Stimulated activated CD8-positive, alpha-beta memory T cell treated with anti-CD3 and anti-CD28 coated beads, Interleukin-4, amount 100 ng/mL, for 24 hours (primary cell): Measurements from ENCODE around the gene GYG2.
A peak's percentile ranks its signal among the peaks of the same experiment; 100 is the strongest.
"Not testable (repeated sequence)": the region's sequence is repeated elsewhere in the genome, so short reads cannot be mapped to it uniquely, and the experiment has no call there.

Experiments used
- DNase-seq: peaks from one replicate; pipeline ENCODE4 v3.0.0-alpha.2; 2020; ENCODE audit warnings: low read depth

The GYG2 gene

GRCh38 chrX:2828344-2828958 is at the start of gene GYG2:
Gene GYG2, plus strand, starts transcription at chrX:2828930. Its CDS starts 1,259 bp downstream, at chrX:2830189.
- no peak for DNase-seq

GRCh38 chrX:2780472-2781225 is 48.1 kb upstream of the GYG2 start:
- DNase-seq: not testable (repeated sequence)

DNA sequence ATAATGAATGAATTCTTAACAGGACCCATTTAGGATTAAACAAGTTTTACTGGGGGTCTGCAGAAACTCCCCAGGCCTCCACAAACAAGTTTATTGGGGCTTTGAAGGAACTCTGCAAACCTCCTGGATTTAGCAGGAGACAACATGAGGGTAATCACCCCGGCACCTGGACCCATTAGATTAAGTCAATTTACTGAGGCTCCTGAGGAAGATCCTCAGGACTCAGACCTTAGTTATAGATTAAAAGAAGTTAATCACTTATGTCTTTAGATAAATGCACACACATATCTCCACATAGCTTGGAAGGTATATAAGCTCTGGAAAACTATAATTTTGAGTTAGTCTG is 47.5 kb upstream of the GYG2 start:
- no peak for DNase-seq

GRCh38 chrX:2781698-2782097 is 47.0 kb upstream of the GYG2 start:
- no peak for DNase-seq

DNA sequence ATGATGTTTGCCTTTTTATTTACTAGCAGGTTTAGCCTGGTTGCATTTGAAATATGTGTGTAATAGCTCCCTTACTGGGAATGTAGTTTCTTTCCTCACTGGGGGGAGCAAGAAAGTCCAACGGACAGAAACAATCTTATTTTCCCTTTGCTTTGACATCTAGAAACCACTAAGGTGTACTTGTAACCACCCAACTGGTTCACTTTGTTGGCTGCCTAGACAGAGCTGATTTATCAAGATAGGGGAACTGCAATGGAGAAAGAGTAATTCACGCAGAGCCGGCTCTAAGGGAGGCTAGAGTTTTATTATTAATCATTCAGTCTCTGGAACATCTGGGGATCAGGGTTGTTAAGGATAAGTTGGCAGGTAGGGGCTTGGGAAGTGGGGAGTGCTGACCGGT is 46.6 kb upstream of the GYG2 start:
- DNase-seq: no peak

GRCh38 chrX:2782778-2783177 is 46.0 kb upstream of the GYG2 start:
- DNase-seq: no peak

DNA sequence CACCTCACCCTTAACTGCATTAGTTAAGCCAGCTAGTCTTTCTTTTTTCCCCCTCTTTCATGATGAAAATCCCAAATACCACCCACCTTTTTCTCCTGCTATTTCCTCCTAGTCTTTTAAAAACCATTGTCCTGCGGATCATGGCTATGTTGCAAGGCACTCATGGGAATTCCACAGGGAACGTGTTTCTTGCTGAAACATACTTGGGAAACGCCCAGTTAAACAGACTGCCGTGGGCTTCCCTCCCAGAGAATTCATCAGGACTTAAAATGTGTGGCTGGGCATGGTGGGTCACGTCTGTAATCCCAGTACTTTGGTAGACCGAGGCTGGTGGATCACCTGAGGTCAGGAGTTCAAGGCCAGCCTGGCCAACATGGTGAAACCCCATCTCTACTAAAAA is 44.7 kb upstream of the GYG2 start:
- no peak for DNase-seq

DNA sequence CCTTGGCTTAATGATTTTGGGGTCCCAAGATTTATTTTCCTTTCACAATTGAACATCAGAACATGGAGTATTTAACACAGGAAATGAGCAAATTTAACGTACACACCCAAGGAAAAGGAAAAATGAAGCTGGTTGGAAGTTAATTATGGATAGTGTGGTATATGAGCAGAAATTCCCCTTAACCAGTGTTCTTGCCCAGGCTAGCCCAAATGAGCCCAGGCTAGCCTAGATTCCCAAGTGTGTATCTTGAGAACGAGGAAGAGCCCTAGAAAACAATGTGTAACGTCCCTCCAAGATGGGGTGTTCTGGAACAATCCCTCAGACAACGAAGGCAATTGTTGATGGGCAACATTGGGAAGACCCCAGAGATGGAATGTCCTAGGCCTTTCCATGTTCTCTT is 43.2 kb upstream of the GYG2 start:
- DNase-seq: no peak

GRCh38 chrX:2788980-2789379 is 39.8 kb upstream of the GYG2 start:
- no peak for DNase-seq

GRCh38 chrX:2789569-2789968 is 39.2 kb upstream of the GYG2 start:
- DNase-seq: no peak

GRCh38 chrX:2793752-2794151 is 35.0 kb upstream of the GYG2 start:
- no peak for DNase-seq

DNA sequence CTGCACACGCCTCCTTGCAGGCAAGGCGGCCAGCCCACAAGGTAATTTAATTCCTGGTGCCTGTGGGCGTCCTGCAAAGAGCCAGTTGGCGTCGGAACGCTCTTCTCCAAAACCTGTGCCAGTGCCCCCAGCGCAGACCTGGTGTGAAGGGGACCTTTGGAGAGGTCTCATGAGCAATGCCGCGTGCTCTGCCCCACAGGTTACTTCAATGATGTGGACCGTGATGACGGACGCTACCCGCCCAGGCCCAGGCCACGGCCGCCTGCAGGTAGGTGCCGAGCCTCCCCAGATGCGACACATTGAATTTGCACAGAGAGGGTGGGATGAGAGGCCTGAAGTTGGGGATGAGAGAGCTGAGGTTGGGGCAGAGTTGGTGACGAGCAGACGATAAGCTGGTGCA is 34.4 kb upstream of the GYG2 start:
- DNase-seq: no peak

- not testable (repeated sequence) for DNase-seq
Observed at GRCh38 chrX:2796808-2797207, 31.9 kb upstream of the GYG2 start.

DNA sequence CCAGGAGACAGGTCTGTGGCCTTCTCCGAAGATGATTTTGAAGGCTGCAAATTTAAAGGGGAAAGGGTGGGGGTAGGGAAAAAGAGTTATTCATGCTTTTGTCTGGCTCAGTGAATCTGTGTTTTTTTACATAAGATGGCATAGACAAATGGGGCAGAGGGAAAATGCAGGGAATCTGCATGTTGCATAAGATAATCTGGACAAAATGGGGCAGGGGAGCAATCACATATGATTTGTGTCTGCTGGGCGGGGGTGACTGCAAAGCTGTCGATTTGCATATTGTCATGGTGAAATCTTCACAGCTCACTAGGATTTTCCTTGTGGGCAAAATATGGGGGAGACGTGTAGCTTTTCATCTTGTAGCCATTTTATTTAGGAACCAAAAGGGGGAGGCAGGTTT is 29.4 kb upstream of the GYG2 start:
- no peak for DNase-seq

DNA sequence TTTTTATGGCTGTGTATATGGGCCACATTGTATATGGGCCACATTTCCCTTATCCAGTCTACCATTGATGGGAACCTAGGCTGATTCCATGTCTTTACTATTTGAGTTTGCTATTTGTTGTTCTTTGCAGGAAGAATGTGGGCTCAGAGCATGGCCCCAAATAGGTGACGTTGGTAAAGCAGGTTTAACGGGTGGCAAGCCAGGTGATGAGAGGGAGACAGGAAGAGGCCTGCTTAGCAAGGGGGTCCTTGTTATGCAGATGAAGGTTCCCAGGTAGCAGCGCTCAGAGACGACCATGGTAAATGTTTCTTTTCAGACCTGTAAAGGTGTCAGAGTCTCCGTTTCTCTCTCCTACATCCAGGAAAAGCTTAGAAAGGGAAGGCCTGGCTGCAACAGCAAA is 28.8 kb upstream of the GYG2 start:
- not testable (repeated sequence) for DNase-seq

DNA sequence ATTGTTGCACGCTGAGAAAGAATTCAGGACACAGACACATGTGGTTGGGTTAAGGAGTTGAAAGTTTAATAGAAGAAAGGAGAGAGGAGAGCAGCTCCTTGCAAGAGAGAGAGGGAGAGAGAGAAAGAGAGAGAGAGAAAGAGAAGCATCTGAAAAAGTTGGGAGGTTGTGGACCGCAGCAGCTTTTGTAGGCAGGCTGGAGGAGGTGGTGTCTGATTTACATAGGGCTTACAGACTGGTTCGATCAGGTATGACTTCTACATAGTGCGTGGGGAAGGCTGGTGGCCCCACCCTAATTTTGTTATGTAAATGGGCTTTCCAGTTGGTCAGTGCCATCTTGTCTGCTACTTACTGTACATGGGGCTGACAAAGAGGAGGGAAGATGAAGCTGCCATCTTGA is 27.5 kb upstream of the GYG2 start:
- DNase-seq: no peak

DNA sequence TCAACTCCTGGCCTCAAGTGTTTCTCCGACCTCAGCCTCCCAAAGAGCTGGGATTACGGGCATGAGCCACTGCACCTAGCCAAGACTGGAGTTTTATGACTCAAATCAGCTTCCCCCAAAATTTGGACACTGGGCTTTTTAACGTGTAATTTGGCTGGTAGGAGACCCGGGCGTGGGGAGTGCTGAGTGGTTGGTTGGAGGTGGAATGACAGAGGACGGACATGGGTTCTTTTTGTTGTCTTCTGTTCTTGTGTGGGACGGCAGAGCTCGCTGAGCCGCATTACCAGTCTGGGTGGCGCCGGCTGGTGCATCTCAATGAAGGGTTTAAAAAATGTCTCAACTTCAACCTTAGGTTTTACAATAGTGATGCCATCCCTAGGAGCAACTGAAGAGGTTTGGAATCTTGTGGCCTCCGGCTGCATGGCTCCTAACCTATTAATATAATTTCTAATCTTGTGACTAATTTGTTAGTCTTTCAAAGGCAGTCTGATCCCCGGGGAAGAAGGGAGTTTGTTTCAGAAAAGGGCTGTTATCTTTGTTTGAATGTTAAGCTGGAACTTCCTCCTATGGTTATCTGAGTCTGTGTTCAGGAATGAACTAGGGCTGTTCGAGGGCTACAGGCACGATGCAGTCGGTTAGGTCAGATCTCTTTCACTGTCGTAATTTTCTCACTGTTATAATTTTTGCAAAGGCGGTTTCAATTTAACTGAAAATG is 26.2 kb upstream of the GYG2 start:
- DNase-seq: not testable (repeated sequence)

DNA sequence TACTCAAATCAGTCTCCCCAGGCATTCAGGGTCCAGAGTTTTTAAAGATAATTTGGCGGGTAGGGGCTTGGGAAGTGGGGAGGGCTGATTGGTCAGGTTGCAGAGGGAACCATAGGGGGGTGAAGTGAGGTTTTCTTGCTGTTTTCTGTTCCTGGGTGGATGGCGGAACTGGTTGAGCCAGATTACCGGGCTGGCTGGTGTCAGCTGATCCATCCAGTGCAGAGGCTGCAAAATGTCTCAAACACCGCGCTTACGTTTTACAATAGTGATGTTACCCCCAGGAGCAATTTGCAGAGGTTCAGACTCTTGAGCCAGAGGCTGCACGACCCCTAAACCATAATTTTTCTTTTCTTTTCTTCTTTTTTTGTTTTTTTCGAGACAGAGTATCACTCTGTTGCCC is 25.2 kb upstream of the GYG2 start:
- DNase-seq: not testable (repeated sequence)

DNA sequence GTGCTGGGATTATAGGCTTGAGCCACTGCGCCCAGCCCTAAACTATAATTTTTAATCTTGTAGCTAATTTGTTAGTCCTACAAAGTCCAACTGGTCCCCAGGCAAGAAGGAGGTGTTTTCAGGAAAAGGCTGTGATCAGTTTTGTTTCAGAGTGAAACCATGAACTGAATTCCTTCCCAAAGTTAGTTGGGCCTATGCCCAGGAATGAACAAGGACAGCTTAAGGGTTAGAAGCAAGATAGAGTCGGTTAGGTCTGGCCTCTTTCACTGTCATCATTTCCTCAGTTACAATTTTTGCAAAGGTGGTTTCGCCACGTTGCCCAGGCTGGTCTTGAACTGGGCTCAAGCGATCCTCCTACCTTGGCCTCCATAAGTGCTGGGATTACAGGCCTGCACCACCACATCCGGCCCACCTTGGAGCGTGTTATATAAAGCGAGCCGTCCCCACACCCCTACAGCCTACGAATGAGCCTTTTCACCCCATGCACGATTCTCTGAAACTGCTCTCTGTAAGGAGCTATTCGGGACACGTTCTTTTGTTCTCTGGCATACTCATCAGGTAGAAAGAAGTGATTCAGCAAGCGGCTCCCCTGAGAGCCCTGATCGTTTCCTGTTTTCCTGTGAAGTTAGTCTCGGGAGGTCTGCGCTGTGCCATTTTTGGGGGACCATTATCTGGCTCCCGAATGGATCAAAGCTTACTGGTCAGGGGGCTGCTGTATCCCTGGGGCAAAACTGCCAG is 24.5 kb upstream of the GYG2 start:
- not testable (repeated sequence) for DNase-seq

DNA sequence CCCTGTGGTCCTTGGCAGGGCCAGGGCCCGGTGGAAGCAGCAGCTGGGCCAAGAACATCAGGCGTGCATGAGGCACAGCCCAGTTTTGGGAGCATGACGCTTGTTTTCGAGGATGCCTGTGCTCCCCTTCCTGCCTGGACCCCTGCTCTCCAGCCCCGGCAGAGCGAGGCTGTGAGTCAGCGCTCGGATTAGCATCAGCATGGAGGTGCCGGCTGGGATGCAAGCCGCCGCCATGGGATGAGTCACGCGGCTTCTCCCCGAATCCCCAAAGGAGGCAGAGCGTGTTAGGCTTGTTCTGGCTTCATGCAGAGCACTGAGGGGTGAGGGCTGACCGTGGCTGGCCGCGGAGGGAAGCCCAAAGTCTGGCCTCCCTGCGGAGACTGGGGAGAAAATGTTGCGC is 23.9 kb upstream of the GYG2 start:
- not testable (repeated sequence) for DNase-seq

DNA sequence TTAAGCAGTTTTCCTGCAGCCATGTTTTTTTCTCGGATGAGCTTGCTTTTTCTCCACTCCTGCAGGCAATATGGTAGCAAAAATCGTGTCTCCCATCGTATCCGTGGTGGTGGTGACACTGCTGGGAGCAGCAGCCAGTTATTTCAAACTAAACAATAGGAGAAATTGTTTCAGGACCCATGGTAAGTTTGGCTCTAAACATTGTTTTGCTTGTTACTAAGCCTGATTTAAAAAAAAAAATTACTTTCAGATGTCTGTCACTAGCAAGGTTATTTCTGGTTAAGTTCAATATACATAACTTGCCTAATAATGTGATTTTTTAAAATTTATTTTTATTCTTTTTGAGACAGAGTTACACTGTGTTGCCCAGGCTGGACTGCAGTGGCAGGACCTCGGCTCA is 17.5 kb upstream of the GYG2 start:
- DNase-seq: no peak

DNA sequence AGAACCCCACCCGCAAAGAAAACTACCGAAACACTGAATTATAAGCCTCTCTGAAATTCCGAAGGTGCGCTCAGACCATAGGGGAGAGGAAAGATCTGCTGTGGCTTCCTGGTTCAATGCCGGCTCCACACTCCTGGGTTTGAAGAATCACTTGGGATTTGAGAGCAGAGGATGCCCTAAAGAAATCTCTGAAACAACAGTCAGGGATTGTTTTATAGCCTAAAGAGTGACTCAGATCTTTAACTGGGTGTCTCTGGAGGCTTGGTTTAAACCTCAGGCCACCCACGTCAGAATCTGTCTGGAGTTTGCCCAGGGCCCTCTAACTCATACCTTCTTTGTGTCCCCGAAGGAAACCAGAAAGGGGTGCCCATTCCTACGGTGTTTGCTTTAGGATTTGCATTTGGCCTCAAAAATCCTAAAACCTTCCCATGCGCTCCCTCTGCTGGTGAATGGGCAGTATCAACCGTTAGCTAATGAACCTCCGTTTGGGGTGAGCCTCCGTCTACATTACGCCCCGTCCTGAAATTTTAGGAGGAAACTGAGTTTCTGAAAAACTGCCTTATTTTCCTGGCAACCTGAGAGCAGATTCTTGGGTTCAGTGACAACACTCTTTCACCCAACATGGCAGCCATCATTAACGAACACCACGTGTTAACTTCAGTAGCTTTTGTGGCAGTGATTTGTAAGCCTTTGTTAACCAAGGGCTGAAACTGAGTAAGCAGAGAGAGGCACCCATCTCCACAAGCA is 16.4 kb upstream of the GYG2 start:
- peak; percentile 26 for DNase-seq
